ENCODE measurements around the gene KRTAP5-7. TPM values are rescaled to one million over a fixed set of nuclear protein-coding genes. Genes with fewer than 3 reads are reported as not detected.

Gene KRTAP5-7
- total RNA-seq, 1 experiment from 2014 or later = not detected

DNA sequence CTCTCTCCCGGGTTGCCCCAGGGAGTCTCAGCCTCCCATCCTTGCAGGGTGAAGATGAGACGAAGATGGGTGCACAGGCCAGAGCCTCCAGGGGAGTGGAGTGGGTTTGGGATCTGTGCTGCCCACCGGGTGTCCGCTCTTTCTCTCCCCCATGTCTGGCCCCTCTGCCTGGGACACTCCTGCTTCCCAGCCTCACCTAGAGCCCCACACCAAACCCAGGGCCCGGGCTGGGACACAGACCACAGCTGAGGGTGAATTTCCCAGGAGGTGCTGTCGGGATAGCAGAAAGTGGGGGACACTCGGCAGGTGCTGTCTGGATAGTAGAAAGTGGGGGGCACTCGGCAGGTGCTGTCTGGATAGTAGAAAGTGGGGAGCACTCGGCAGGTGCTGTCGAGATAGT is 25.0 kb upstream of the KRTAP5-7 start:
- H3F3A ChIP-seq (ENCODE audit: insufficient read depth, low read depth) = peaks cover 6% of the 10 kb centered on the region; the same call in 1 of the 2 replicates
- no peaks in the 10 kb centered on the region for H4K20me1 ChIP-seq (ENCODE audit: insufficient read depth)
- H3K9me3 ChIP-seq (ENCODE audit: insufficient read depth, low read depth) = no peaks in the 10 kb centered on the region
- ChIA-PET CTCF (no interaction called here), POLR2A (ENCODE audit: unreplicated experiment) (no interaction called here)
- BruUV-seq (replicated peaks) = no TSS peak
- intact Hi-C loops (cut with micrococcal nuclease; ENCODE audit: unreplicated experiment) = no loop called here
- TF ChIP-seq EZH2 (IDR thresholded peaks at IDR 0.05; ENCODE audit: low read depth) = no peak
- TF ChIP-seq, protein P1, sequence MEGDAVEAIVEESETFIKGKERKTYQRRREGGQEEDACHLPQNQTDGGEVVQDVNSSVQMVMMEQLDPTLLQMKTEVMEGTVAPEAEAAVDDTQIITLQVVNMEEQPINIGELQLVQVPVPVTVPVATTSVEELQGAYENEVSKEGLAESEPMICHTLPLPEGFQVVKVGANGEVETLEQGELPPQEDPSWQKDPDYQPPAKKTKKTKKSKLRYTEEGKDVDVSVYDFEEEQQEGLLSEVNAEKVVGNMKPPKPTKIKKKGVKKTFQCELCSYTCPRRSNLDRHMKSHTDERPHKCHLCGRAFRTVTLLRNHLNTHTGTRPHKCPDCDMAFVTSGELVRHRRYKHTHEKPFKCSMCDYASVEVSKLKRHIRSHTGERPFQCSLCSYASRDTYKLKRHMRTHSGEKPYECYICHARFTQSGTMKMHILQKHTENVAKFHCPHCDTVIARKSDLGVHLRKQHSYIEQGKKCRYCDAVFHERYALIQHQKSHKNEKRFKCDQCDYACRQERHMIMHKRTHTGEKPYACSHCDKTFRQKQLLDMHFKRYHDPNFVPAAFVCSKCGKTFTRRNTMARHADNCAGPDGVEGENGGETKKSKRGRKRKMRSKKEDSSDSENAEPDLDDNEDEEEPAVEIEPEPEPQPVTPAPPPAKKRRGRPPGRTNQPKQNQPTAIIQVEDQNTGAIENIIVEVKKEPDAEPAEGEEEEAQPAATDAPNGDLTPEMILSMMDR (conservative IDR thresholded peaks at IDR 0.05) = no peak
- DNase-seq = peak in 1 of 2 experiments; percentile 5
- no peaks in the 10 kb centered on the region for H3K79me2 ChIP-seq (ENCODE audit: low read depth)
- H3K4me3 ChIP-seq = no peak overlapping the region
- no peaks in the 10 kb centered on the region for H3K9me2 ChIP-seq (ENCODE audit: insufficient read depth)
- H3K27ac ChIP-seq = no peak overlapping the region
- H3K4me2 ChIP-seq = no peak overlapping the region
- H3K36me3 ChIP-seq (ENCODE audit: low read depth) = peaks cover 31% of the 10 kb centered on the region
- H3K4me1 ChIP-seq (replicated peaks; ENCODE audit: insufficient read depth) = peaks cover 38% of the 10 kb centered on the region
- H2AFZ ChIP-seq = no peak overlapping the region
- no peaks in the 10 kb centered on the region for H3K27me3 ChIP-seq (ENCODE audit: insufficient read depth, low read depth)

- TF ChIP-seq, protein P1 (conservative IDR thresholded peaks at IDR 0.05) = no peak
- TF ChIP-seq EZH2 (IDR thresholded peaks at IDR 0.05; ENCODE audit: low read depth) = no peak
- DNase-seq = peak in 1 of 2 experiments; percentile 12
- no peak overlapping the region for H3K4me3 ChIP-seq
- ChIA-PET POLR2A (ENCODE audit: unreplicated experiment) (no interaction called here), CTCF (no interaction called here)
- H2AFZ ChIP-seq = no peak overlapping the region
- peaks cover 23% of the 10 kb centered on the region for H3K36me3 ChIP-seq (ENCODE audit: low read depth)
- H3K9me3 ChIP-seq (ENCODE audit: insufficient read depth, low read depth) = no peaks in the 10 kb centered on the region
- no peaks in the 10 kb centered on the region for H3K9me2 ChIP-seq (ENCODE audit: insufficient read depth)
- no TSS peak for BruUV-seq (replicated peaks)
- H3K79me2 ChIP-seq (ENCODE audit: low read depth) = no peaks in the 10 kb centered on the region
- intact Hi-C loops (cut with micrococcal nuclease; ENCODE audit: unreplicated experiment) = no loop called here
- no peak overlapping the region for H3K27ac ChIP-seq
- peaks cover 6% of the 10 kb centered on the region; the same call in 1 of the 2 replicates for H3F3A ChIP-seq (ENCODE audit: insufficient read depth, low read depth)
- H4K20me1 ChIP-seq (ENCODE audit: insufficient read depth) = no peaks in the 10 kb centered on the region
- peaks cover 38% of the 10 kb centered on the region for H3K4me1 ChIP-seq (replicated peaks; ENCODE audit: insufficient read depth)
- H3K27me3 ChIP-seq (ENCODE audit: insufficient read depth, low read depth) = no peaks in the 10 kb centered on the region
- no peak overlapping the region for H3K4me2 ChIP-seq
Observed at GRCh38 chr11:71502871-71503435, 24.1 kb upstream of the KRTAP5-7 start.

GRCh38 chr11:71504531-71504930 is 22.5 kb upstream of the KRTAP5-7 start:
- Histone ChIP-seq H3K27me3 (ENCODE audit: insufficient read depth, low read depth) (no peaks in the 10 kb centered on the region), H3F3A (ENCODE audit: insufficient read depth, low read depth) (peaks cover 6% of the 10 kb centered on the region; the same call in 1 of the 2 replicates), H3K4me2 (0 out of 2 replicates have a peak overlapping the region, but pooled peaks have one; percentile 5), H3K4me3 (no peak overlapping the region), H3K4me1 (replicated peaks; ENCODE audit: insufficient read depth) (peaks cover 33% of the 10 kb centered on the region), H3K9me3 (ENCODE audit: insufficient read depth, low read depth) (peaks cover 2% of the 10 kb centered on the region; the same call in 1 of the 2 replicates), H3K27ac (no peak overlapping the region), H3K36me3 (ENCODE audit: low read depth) (0 out of 2 replicates have a peak, but pooled peaks cover 11% of the 10 kb centered on the region), H3K9me2 (ENCODE audit: insufficient read depth) (no peaks in the 10 kb centered on the region), H2AFZ (no peak overlapping the region), H3K79me2 (ENCODE audit: low read depth) (no peaks in the 10 kb centered on the region), H4K20me1 (ENCODE audit: insufficient read depth) (no peaks in the 10 kb centered on the region)
- intact Hi-C loops (cut with micrococcal nuclease; ENCODE audit: unreplicated experiment) = no loop called here
- DNase-seq = peak; percentile 38 to 39
- ChIA-PET POLR2A (ENCODE audit: unreplicated experiment) (no interaction called here), CTCF (no interaction called here)
- no TSS peak for BruUV-seq (replicated peaks)
- TF ChIP-seq, protein P1 (conservative IDR thresholded peaks at IDR 0.05) = no peak
- TF ChIP-seq EZH2 (IDR thresholded peaks at IDR 0.05; ENCODE audit: low read depth) = no peak

Data from PC-9 (cell line).